Measurements from ENCODE around the gene ZFR. TPM values are rescaled to one million over a fixed set of nuclear protein-coding genes. Genes with fewer than 3 reads are reported as not detected.
"Not testable (repeated sequence)": the region's sequence is repeated elsewhere in the genome, so short reads cannot be mapped to it uniquely, and the experiment has no call there.

The ZFR gene
- total RNA-seq, 1 donor from 2014 or later: 46.9 TPM

GRCh38 chr5:32339198-32339597, 105.3 kb downstream of the ZFR start:
- ATAC-seq (ENCODE audit: poor library complexity) (no peak), DNase-seq (no peak)
- intact Hi-C loops (cut with DNase I): no loop called here

- no peak for ATAC-seq (ENCODE audit: poor library complexity)
- intact Hi-C loops (cut with DNase I): no loop called here
- no peak for DNase-seq
These were observed 111.6 kb downstream of the ZFR start for GRCh38 chr5:32332966-32333365.

DNA sequence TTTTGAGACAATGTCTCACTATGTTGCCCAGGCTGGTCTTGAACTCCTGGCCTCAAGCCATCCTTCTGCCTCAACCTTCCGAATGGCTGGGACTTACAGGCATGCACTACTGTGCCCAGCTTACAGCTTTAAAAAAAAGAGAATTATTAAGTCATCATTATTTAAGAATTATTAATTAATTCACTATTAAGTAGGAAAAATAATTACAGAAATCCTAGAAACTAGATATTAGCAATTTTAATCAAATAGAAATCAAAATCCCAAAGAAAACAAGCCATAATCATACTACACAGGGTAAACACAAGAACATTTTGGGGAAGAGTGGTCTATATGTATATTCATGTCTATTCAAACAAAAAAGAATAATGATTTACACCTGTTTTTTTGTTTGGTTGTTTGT, 112.2 kb downstream of the ZFR start:
- DNase-seq (no peak), ATAC-seq (ENCODE audit: poor library complexity) (no peak)
- intact Hi-C loops (cut with DNase I): no loop called here

GRCh38 chr5:32331935-32332274, 112.6 kb downstream of the ZFR start:
- intact Hi-C loops (cut with DNase I): no loop called here
- ATAC-seq (ENCODE audit: poor library complexity) (no peak), DNase-seq (no peak)

DNA sequence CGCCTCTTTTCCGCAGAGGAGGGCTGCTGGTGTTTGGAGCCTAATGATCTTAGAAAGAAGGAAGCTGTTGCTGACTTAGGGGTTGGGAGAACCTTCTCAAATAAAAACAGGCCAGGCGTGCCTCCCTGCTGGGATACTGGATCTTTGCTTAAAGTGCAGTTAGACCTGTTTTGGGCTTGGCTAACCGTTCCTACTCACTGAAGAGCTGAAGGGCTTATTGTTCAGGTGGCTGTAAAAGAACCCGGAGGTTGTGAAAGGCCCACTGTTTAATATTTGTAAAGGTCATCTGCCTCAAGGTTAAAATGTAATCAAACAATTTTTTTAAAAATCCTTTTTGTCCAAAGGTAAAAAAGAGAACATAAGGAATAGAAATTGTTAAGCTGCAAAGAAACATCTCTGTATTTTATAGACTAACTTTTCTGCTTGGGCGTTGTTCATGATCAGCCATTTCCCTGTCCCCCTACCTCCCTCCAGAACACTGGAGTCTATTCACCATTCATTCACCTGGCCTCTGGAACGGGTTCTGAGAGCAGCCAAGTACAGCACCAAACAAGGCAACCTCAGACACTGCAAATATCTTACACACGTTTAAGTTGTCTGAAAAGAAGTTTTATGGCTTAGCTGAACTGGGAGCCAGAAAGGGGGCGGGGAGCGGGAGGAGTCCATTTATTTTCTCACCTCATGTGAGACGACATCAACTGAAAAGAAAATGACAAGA, 113.2 kb downstream of the ZFR start:
- DNase-seq (no peak), ATAC-seq (ENCODE audit: poor library complexity) (no peak)
- intact Hi-C loops (cut with DNase I): no loop called here

- intact Hi-C loops (cut with DNase I): no loop called here
- DNase-seq: no peak
- peak; percentile 18 for ATAC-seq (ENCODE audit: poor library complexity)
These were observed 114.2 kb downstream of the ZFR start for GRCh38 chr5:32330126-32330971.

DNA sequence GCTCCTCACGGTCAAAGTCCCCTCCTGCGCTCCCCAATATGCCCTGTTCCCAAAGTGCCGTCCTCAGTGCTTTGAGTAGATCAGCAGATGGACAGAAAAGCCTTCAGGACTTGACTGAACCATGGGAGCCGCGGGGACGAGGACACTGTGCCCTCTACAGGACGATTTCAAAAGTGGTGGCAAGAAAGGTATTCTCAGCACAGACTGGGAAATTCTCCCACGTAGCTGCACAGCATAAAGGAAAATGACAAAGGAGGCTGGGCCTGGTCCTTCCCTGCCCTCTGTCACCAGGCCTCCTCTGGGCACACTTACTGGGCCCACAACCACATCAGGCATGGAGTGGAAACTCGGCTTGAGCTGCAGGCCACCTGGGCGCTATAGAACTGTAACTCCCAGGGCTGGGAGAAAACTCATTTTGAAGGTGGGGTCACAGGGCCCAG, 115.1 kb downstream of the ZFR start:
- intact Hi-C loops (cut with DNase I): loop anchor here (2.0 kb wide), 1 partner anchor 97 kb away; no protein-coding TSS in a partner anchor
- peak; percentile 66 for DNase-seq
- peak; percentile 93 for ATAC-seq (ENCODE audit: poor library complexity)

GRCh38 chr5:32326216-32326772, 118.2 kb downstream of the ZFR start:
- DNase-seq: no peak
- ATAC-seq (ENCODE audit: poor library complexity): no peak
- intact Hi-C loops (cut with DNase I): no loop called here

GRCh38 chr5:32325616-32326015, 118.9 kb downstream of the ZFR start:
- no peak for ATAC-seq (ENCODE audit: poor library complexity)
- intact Hi-C loops (cut with DNase I): no loop called here
- DNase-seq: no peak

DNA sequence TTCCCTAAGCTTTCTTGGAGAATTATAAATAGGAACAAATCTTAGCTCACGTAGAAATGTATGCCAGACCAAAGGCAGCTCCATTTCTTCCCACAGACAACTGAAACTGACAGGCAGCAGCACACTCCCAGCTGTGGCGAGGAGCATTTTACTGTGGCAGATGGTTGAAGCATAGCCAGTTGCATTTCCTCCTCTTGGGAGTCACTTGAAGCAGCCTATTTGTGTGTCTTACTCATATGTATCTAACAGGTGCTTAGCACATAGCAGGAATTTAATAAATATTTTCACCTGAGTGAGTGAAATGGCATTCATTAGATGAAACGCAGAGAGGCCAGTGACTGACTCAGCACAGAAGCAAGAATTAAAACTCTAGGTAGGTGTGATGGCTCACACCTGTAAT, 119.5 kb downstream of the ZFR start:
- intact Hi-C loops (cut with DNase I): no loop called here
- no peak for DNase-seq
- no peak for ATAC-seq (ENCODE audit: poor library complexity)

DNA sequence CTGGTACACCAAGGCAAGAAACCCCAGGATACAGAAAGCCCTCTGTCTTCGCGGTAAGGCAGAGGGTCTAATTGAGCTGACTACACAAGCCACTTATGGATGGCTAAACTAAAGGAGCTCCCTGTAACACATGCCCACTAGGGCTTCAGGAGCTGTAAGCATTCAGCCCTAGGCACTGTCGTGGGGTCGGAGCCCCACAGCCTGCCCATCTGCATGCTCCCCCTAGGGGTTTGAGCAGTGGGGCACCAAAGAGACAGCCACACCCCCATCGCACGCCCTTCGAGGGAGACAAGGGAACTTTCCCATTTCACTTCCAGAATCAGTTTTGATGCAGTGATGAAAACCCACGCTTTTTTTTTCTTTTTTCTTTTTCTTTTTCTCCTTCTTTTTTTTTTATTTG, 120.8 kb downstream of the ZFR start:
- no peak for DNase-seq
- intact Hi-C loops (cut with DNase I): no loop called here

DNA sequence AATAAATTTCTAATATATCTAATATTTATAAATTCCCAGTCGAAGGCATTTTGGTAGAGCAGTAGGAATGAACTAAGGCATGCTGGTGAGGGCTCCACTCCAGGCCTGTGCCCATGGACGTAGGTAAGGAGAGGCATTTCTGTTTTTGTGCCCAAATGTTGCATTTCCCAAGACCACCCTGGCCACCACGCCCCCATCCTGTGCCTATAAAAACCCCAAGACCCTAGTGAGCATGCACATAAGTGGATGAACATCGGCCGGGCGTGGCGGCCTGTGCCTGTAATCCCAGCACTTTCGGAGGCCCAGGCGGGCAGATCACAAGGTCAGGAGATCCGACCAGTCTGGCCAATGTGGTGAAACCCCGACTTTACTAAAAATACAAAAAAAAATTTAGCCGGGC, 121.7 kb downstream of the ZFR start:
- ATAC-seq (ENCODE audit: poor library complexity) (no peak), DNase-seq (no peak)
- intact Hi-C loops (cut with DNase I): no loop called here

More for the DNA sequence above, 120.8 kb downstream of the ZFR start:
- no peak for ATAC-seq (ENCODE audit: poor library complexity)

- DNase-seq; intact Hi-C loops (cut with DNase I); ATAC-seq (ENCODE audit: poor library complexity): not testable (repeated sequence)
These were observed 122.8 kb downstream of the ZFR start for GRCh38 chr5:32321787-32322186.

DNA sequence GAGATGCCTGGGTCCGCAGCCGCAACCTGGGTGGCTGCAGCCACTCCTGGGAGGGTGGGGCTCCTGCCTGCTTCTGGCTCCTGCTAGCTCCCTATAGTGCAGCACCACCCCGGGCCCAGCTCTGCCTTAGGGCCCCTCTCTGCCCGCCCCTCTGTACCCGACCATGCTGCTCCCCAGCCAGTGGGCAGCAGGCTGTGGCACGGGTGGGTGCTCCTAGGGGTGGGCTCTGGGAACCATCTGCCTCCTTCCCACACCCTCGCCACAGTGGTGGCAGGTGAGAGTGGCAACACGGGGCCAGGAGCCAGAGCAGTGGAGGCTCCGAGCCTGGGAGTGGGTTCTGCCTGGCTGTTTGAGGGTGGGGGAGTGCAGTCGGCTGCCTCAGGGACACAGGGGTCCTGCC, 124.0 kb downstream of the ZFR start:
- ATAC-seq (ENCODE audit: poor library complexity) (no peak), DNase-seq (no peak)
- intact Hi-C loops (cut with DNase I): no loop called here

GRCh38 chr5:32319926-32320543, 124.5 kb downstream of the ZFR start:
- ATAC-seq (ENCODE audit: poor library complexity): no peak
- intact Hi-C loops (cut with DNase I): no loop called here

GRCh38 chr5:32319392-32319791, 125.1 kb downstream of the ZFR start:
- DNase-seq (no peak), ATAC-seq (ENCODE audit: poor library complexity) (no peak)
- intact Hi-C loops (cut with DNase I): no loop called here

More at GRCh38 chr5:32319926-32320543, 124.5 kb downstream of the ZFR start:
- DNase-seq: no peak

GRCh38 chr5:32317041-32317440, 127.5 kb downstream of the ZFR start:
- no peak for DNase-seq
- intact Hi-C loops (cut with DNase I): no loop called here

GRCh38 chr5:32315221-32316014, 129.1 kb downstream of the ZFR start:
- no peak for ATAC-seq (ENCODE audit: poor library complexity)
- intact Hi-C loops (cut with DNase I): no loop called here
- no peak for DNase-seq

More at GRCh38 chr5:32317041-32317440, 127.5 kb downstream of the ZFR start:
- no peak for ATAC-seq (ENCODE audit: poor library complexity)
